AG20443 (cell line): ENCODE results near the gene ZNF555.
"Not testable (repeated sequence)": the region's sequence is repeated elsewhere in the genome, so short reads cannot be mapped to it uniquely, and the experiment has no call there.

Source experiments
- DNase-seq: peaks from one replicate; pipeline ENCODE4 v3.0.0; 2012; ENCODE audit warnings: low spot score, mixed read lengths

Gene ZNF555

GRCh38 chr19:2840794-2841791, at the start of gene ZNF555:
Gene ZNF555 (plus strand): TSS chr19:2841475. CDS start chr19:2841573, 98 bp downstream.
- peak; percentile 99 for DNase-seq

GRCh38 chr19:2791876-2792275, 49.4 kb upstream of the ZNF555 start:
- DNase-seq: no peak

DNA sequence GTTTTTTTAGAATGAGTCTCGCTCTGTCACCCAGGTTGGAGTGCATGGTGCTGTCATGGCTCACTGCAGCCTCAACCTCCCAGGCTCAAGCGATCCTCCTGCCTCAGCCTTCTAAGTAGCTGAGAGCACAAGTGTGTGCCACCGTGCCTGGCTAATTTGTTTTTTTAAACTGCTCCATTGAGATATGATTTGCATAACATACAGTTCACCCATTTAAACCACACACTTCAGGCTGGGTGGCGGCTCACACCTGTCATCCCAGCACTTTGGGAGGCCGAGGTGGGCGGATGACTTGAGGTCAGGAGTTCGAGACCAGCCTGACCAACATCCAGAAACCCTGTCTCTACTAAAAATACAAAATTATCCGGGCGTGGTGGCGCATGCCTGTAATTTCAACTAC, 48.6 kb upstream of the ZNF555 start:
- DNase-seq: not testable (repeated sequence)

DNA sequence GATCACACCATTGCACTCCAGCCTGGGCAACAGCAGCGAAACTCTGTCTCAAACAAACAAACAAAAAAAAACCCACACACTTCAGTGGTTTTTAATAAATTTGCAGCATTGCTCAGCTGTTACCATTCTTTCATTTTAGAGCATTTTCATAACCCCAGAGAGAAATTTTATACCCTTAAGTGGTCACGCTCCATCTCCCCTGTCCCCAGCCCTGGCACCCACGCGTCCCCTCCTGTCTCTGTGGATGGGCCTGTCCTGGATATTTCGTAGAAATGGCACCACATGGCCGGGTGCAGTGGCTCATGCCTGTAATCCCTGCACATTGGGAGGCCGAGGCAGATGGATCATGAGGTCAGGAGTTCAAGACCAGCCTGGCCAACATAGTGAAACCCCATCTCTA, 48.1 kb upstream of the ZNF555 start:
- no peak for DNase-seq

- DNase-seq: no peak
Observed at GRCh38 chr19:2793577-2793976, 47.7 kb upstream of the ZNF555 start.

DNA sequence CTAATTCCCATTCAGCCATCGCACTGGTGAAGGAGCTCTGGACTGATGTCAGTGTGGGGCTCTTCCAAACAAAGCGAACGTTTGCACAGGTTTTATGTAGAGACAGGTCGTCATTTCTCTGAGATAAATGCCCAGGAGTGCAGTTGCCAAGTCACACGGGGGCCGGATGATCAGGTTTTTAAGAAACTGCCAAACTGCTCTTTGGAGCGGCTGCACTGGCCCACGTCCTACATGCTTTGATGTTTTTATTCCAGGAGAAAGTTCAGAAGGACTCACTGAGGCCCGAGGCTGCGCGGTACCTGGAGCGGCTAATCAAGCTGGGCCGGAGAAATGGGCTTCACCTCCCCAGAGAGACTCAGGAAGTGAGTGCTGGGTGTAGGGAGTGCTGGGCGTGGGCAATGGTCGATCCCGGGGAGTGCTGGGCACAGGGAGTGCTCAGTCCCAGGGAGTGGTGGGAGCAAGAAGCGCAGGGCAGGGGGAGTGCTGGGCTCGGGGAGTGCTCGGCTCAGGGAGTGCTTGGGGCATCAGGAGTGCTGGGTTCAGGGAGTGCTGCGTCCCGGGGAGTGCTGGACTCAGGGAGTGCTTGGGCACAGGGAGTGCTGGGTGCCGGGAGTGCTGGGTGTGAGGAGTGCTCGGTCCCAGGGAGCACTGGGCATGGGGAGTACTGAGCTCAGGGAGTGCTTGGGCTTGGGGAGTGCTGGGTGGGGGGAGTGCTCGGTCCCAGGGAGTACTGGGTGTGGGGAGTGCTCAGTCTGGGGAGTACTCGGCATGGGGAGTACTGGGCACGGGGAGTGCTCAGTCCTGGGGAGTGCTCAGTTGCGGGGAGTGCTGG, 45.2 kb upstream of the ZNF555 start:
- DNase-seq: no peak

- no peak for DNase-seq
Observed at GRCh38 chr19:2796659-2797266, 44.5 kb upstream of the ZNF555 start.

DNA sequence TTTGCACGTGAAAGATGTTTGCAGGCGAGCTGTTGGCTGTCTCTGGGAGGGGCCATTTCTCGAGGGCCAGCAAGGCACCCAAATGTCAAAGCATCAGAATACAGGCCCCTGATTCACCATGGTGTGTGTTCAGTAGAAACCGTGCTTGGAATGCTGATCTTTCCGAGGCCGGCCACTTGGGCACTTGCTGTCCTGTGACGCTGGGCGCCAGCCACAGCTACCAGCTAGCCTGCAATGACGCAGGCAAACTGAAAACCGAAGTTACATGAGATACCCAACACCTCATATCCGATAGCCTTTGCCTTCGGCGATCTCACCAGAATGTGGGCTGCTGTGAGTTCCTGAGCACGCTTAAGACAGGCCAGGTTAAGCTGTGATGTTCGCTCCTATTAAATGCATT, 44.0 kb upstream of the ZNF555 start:
- DNase-seq: no peak

- DNase-seq: no peak
Observed at GRCh38 chr19:2798158-2798685, 43.1 kb upstream of the ZNF555 start.

GRCh38 chr19:2798733-2799132, 42.5 kb upstream of the ZNF555 start:
- peak; percentile 43 for DNase-seq

DNA sequence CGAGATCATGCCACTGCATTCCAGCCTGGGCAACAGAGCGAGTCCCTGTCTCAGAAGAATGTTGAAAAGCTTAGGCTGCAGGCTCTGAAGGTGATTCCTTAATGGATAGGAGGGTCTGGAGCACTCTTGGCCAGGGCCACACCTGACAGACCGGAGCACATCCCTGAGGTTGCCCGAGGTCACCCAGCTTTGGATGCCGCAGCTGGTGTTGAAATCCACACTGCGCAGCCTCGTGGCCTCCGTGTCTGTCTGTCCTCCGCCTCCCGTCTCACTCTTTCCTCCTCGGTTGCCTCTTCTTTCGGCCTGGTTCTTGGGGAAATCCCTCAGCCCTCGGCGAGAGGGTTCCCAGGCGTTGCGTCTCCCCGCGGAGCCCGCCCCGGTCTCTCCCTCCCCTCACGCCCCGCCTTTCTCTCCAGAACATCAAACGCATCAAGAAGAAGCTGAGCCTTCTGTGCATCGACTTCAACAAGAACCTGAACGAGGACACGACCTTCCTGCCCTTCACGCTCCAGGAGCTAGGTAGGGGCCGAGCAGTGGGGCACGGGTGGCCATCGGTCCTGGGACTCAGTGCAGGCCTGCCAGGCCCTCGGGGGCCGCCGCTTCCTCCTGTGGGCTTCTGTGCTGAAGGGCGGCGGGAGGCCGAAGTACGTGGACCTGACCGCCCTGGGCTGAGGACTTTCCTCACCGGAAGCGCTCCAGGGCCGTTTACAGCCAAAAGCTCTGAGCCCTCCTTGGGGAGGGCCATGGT, 41.8 kb upstream of the ZNF555 start:
- no peak for DNase-seq

- no peak for DNase-seq
Observed at GRCh38 chr19:2800506-2800905, 40.8 kb upstream of the ZNF555 start.

- DNase-seq: no peak
Observed at GRCh38 chr19:2802826-2803225, 38.4 kb upstream of the ZNF555 start.

- no peak for DNase-seq
Observed at GRCh38 chr19:2803486-2804155, 37.7 kb upstream of the ZNF555 start.

DNA sequence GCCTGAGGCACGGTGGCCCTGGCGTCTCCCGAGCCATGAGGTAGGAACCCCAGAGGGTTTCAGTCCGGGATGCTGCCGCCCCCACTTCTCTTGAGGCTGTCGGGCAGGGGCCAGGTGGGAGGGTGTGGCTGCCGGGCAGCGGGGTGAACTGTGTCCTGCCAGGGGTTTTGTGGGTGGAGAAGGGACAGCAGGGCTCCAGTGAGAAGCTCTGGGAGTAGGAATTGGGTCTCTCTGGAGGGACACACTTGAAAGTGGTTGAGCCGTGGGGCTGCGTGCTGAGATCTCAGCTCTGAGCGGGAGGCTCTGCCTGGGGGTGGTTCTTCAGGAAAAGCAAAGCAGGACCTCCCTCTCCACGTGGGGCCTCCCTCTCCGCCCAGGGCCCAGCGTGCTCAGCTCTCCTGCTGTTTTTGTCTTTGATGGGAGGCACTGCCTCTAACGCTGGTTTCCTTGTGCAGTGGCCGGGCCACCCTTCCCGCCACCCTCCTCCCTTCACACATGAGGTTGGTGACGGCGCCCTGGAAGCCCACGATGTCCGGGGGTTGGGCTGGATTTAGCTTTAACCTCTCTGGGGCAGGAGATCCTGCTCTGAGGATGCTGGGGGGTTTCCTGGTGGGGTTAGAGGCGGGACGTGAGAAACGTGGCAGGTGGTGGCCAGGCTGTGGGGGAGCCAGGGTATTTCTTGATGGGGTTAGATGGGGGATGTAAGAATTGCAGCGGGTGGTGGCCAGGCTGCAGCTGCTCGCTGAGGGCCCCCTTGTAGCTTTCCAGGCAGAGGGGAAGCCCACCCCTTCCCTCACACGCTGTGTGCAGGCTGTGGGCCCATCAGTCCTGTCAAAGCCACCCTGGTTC, 36.9 kb upstream of the ZNF555 start:
- DNase-seq: no peak

DNA sequence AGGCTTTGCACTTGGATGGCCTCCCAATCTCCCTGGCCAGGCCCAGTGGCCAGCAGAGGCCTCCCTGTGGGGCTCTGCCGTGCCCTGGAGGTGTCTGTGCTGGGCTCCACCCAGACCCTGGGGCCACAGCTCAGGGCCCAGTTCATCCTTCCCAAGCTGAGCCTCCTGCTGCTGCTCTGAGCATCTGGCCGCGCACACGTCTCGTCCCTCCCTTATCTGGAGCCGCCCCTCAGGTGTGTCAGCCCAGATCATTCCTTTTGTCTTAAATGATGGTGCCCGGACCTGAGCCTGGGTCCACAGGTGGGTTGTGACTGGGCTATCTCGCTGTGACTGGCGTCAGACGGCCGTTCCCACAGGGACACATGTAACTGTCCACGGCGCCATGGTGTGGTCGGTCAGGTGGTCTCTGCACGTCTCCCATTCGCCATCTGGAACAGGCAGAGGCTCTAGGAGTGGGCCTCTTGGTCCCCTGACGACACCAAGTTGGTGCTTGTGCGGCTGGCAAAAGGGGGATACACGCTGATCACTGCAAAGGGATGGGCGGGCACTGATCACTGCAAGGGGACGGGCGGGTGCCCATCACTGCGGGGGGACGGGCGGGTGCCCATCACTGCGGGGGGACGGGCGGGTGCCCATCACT, 35.9 kb upstream of the ZNF555 start:
- DNase-seq: no peak

- DNase-seq: no peak
Observed at GRCh38 chr19:2805991-2806649, 35.2 kb upstream of the ZNF555 start.

GRCh38 chr19:2806736-2807378, 34.4 kb upstream of the ZNF555 start:
- DNase-seq: no peak
